ENCODE data around the gene MTREX. TPM values are rescaled to one million over a fixed set of nuclear protein-coding genes. Genes with fewer than 3 reads are reported as not detected.

The MTREX gene
- total and polyA plus RNA-seq, 2 of the 8 experiments (the other 6 are each of a cell fraction or from before 2014, with no cell fraction given), result 16.0 to 130 TPM

DNA sequence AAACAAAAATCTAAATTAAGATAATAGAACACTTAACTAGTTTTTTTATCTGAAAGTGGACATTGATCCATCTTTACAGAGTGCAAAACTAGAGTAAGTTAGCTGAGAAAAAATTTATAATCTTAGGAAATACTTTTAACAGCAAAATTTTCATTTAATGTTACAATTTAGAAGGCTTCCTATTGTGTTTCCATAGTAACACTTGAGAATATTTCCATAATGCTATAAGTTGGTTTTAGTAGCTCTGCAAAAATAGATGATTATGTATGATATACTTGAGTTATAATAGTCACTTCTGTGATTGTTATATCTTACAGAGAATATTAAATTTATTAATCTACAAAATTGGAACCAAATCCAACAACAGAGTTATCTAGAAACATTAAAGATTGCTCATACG is 78.6 kb downstream of the MTREX start (continued):
- TF ChIP-seq, protein P1, sequence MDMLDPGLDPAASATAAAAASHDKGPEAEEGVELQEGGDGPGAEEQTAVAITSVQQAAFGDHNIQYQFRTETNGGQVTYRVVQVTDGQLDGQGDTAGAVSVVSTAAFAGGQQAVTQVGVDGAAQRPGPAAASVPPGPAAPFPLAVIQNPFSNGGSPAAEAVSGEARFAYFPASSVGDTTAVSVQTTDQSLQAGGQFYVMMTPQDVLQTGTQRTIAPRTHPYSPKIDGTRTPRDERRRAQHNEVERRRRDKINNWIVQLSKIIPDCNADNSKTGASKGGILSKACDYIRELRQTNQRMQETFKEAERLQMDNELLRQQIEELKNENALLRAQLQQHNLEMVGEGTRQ (IDR thresholded peaks at IDR 0.05; ENCODE audit: low read length), result no peak
- TF ChIP-seq CHD1 (IDR thresholded peaks at IDR 0.05; ENCODE audit: low read depth, low read length), result no peak
- no peak for TF ChIP-seq KDM5A (IDR thresholded peaks at IDR 0.05; ENCODE audit: low read length)
- TF ChIP-seq TBP (IDR thresholded peaks at IDR 0.05; ENCODE audit: low read depth, low read length), result no peak
- TF ChIP-seq CTBP2 (IDR thresholded peaks at IDR 0.05; ENCODE audit: borderline replicate concordance, insufficient read depth, insufficient read length, low read length), result no peak
